HCT116 (cell line): Measurements from ENCODE around the gene MALL. TPM values are rescaled to one million over a fixed set of nuclear protein-coding genes. Genes with fewer than 3 reads are reported as not detected.

Experiments used
- ATAC-seq: fragments of 200-7000 bp; cut with Tn5 transposase; 2 replicates; pipeline ENCODE4 v1.9.1; 2020; ENCODE audit warnings: mild to moderate bottlenecking, moderate library complexity
- BruUV-seq: library from RNA; stranded (reverse); fragments of 400-500 nt; replicated peaks from 2 replicates; lab custom pipeline; 2021; lab: Mats Ljungman, UMichigan
- CTCF ChIA-PET: fragments of 300-600 bp; sonication (Branson Sonifier 250); formaldehyde crosslinking; loops from one replicate; lab custom pipeline; 2021; ENCODE audit warnings: antibody characterized with exemption; lab: Charles Lee
- POLR2A ChIA-PET: fragments of 300-600, 350-600 bp; sonication (Branson Sonifier 250); formaldehyde crosslinking; loops from one replicate; lab custom pipeline; 2021; ENCODE audit warnings: antibody characterized with exemption; lab: Charles Lee
- RAD21 ChIA-PET, 2 experiments: fragments of 300-600 bp; sonication (Branson Sonifier 250); formaldehyde crosslinking; loops; one replicate each; lab custom pipeline; 2023; ENCODE audit warnings: low total read pairs in 2 of 2; ENCODE audit not compliant: uncharacterized antibody in 2 of 2, unreplicated experiment in 2 of 2, low non-redundant PET in 1 of 2; lab: Charles Lee
- DNase-seq: peaks from one replicate; pipeline ENCODE4 v3.0.0-alpha.2; 2010; ENCODE audit warnings: low read depth, low spot score
- H2AFZ ChIP-seq: fragments of 200-600 bp; shearing (Covaris generic), sonication (generic); 2 replicates; pipeline ENCODE4 v1.6.1; 2017; ENCODE audit warnings: low read depth, mixed run types, mixed read lengths, antibody characterized with exemption, low read length; ENCODE audit not compliant: poor library complexity, severe bottlenecking
- H3K27ac ChIP-seq: 2 replicates; pipeline ENCODE4 v1.5.1; 2012; ENCODE audit warnings: low read depth, low read length
- H3K27me3 ChIP-seq: fragments of 200-600 bp; sonication (generic); 2 replicates; pipeline ENCODE4 v1.6.1; 2016; ENCODE audit warnings: mixed run types, low read length, mixed read lengths; ENCODE audit not compliant: insufficient read depth
- H3K36me3 ChIP-seq, 2 experiments: fragments of 200-500 bp in 1 of 2; fragments of 200-600 bp in 1 of 2; sonication (Bioruptor generic) in 1 of 2; sonication (generic) in 1 of 2; 2 replicates each; pipeline versions ENCODE4 v1.5.1 to v1.6.1; 2014 to 2016; ENCODE audit warnings: low read length in 2 of 2, inconsistent platforms in 1 of 2, mixed read lengths in 1 of 2, mixed run types in 1 of 2; ENCODE audit not compliant: insufficient read depth in 2 of 2, control insufficient read depth in 1 of 2
- H3K4me1 ChIP-seq, 2 experiments: fragments of 200-600 bp in 1 of 2; sonication (generic) in 1 of 2; 2 replicates each; pipeline versions ENCODE4 v1.5.1 to v1.6.1; 2012 to 2017; ENCODE audit warnings: low read length in 2 of 2, inconsistent platforms in 1 of 2, mild to moderate bottlenecking in 1 of 2, mixed read lengths in 1 of 2, mixed run types in 1 of 2, moderate library complexity in 1 of 2; ENCODE audit not compliant: insufficient read depth in 2 of 2, control insufficient read depth in 1 of 2
- H3K4me2 ChIP-seq: fragments of 200-600 bp; sonication (generic); 2 replicates; pipeline ENCODE4 v1.6.1; 2017; ENCODE audit warnings: mixed run types, low read length, mixed read lengths
- H3K4me3 ChIP-seq, 2 experiments: fragments of 200-600 bp in 1 of 2; sonication (generic) in 1 of 2; replicated peaks in 1 of 2; 2 replicates each; pipeline ENCODE4 v1.5.1; 2011 to 2016; ENCODE audit warnings: low read length in 2 of 2, control low read depth in 1 of 2, low read depth in 1 of 2, mild to moderate bottlenecking in 1 of 2, mixed read lengths in 1 of 2, mixed run types in 1 of 2
- H3K79me2 ChIP-seq: fragments of 200-600 bp; sonication (generic); 2 replicates; pipeline ENCODE4 v1.6.1; 2017; ENCODE audit warnings: mild to moderate bottlenecking, mixed run types, low read length, moderate library complexity, mixed read lengths; ENCODE audit not compliant: insufficient read depth
- H3K9ac ChIP-seq: fragments of 200-600 bp; sonication (generic); 2 replicates; pipeline ENCODE4 v1.6.1; 2016; ENCODE audit warnings: low read length, mixed read lengths
- H3K9me2 ChIP-seq: fragments of 200-600 bp; sonication (generic), shearing (Covaris generic); 2 replicates; pipeline ENCODE4 v1.6.1; 2017; ENCODE audit warnings: mixed run types, mild to moderate bottlenecking, moderate library complexity; ENCODE audit not compliant: insufficient read depth
- H3K9me3 ChIP-seq, 2 experiments: fragments of 200-500 bp in 1 of 2; fragments of 200-600 bp in 1 of 2; sonication (Bioruptor generic) in 1 of 2; sonication (generic) in 1 of 2; 2 replicates each; pipeline ENCODE4 v1.6.1; 2014 to 2017; ENCODE audit warnings: low read length in 2 of 2, mixed read lengths in 2 of 2, inconsistent platforms in 1 of 2, low read depth in 1 of 2, mild to moderate bottlenecking in 1 of 2, mixed run types in 1 of 2, moderate library complexity in 1 of 2; ENCODE audit not compliant: control insufficient read depth in 1 of 2, insufficient read depth in 1 of 2
- H4K20me1 ChIP-seq: fragments of 200-600 bp; sonication (generic), shearing (Covaris generic); 2 replicates; pipeline ENCODE4 v1.6.1; 2017; ENCODE audit warnings: mixed run types, mild to moderate bottlenecking, moderate library complexity; ENCODE audit not compliant: insufficient read depth
- EGR1 ChIP-seq: IDR thresholded peaks from 2 replicates; pipeline ENCODE4 v1.6.1; 2012; ENCODE audit warnings: low read depth
- POLR2A ChIP-seq: IDR thresholded peaks from 2 replicates; pipeline ENCODE4 v1.7.0; 2011; ENCODE audit warnings: borderline replicate concordance; ENCODE audit not compliant: insufficient read depth, insufficient read length; ENCODE audit errors: extremely low read depth
- POLR2AphosphoS5 ChIP-seq: IDR thresholded peaks from 2 replicates; pipeline ENCODE4 v1.6.1; 2011; ENCODE audit warnings: mild to moderate bottlenecking, low read depth, low read length, moderate library complexity
- SIN3A ChIP-seq: IDR thresholded peaks from 2 replicates; pipeline ENCODE4 v1.6.1; 2012; ENCODE audit warnings: low read depth
- SP1 ChIP-seq: IDR thresholded peaks from 2 replicates; pipeline ENCODE4 v1.6.1; 2012; ENCODE audit warnings: low read depth
- TCF7L2 ChIP-seq: IDR thresholded peaks from 2 replicates; pipeline ENCODE4 v1.7.0; 2011; ENCODE audit warnings: borderline replicate concordance, inconsistent platforms; ENCODE audit not compliant: insufficient read depth, insufficient read length; ENCODE audit errors: extremely low read depth
- YY1 ChIP-seq: IDR thresholded peaks from 2 replicates; pipeline ENCODE4 v1.6.1; 2011; ENCODE audit warnings: low read length, low read depth, moderate library complexity, mild to moderate bottlenecking; ENCODE audit not compliant: insufficient replicate concordance; ENCODE audit errors: extremely low read depth
- ZBTB33 ChIP-seq: IDR thresholded peaks from 2 replicates; pipeline ENCODE4 v1.6.1; 2011; ENCODE audit warnings: mild to moderate bottlenecking, low read length, moderate library complexity; ENCODE audit not compliant: insufficient replicate concordance; ENCODE audit errors: extremely low read depth
- intact Hi-C: fragments of 100-400 bp; cut with micrococcal nuclease; formaldehyde crosslinking; loops from 2 replicates; pipeline ENCODE4 v1.10.0; 2022
- total RNA-seq: library from RNA; stranded (reverse); gene quantifications from one replicate; pipeline ENCODE4 v1.2.1, GENCODE V29; 2021; ENCODE audit not compliant: unreplicated experiment

The MALL gene
- total RNA-seq, 1 experiment from 2014 or later: 223 TPM

DNA sequence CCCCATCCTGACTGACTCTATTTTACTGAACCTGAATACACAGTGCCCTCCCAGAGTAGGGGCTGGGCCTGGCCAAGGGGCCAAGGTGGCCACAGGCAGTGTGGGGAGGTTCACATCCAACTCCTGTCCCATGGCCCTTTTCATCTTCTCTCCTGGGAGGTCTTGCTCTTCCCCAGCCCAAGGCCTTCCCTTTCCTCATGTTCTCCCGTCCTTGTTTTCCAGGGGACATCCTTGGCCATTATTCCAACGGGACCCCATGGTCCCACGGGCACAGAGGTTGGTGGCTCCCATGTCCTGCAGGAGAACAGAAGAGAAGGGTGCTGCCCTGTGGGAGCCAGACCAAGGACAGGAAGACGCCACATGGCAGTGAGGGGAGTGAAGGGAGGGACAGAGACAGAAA lies 10.4 kb downstream of the MALL start:
- Histone ChIP-seq H3K9me3 (no peaks in the 10 kb centered on the region), H3K4me3 (peak overlapping the region; percentile 4 to 9; a peak in 2 of 4 replicates)
- POLR2A ChIA-PET: interaction anchor here (2.6 kb wide), 1 partner anchor 11 kb away, joined by 37 read pairs; the partner anchor contains the start of gene MALL

More for the DNA sequence above, 10.4 kb downstream of the MALL start:
- peak overlapping the region; percentile 78 for H3K9ac ChIP-seq
- intact Hi-C loops: no loop called here
- RAD21 ChIA-PET: interaction anchor here in 1 of 2 experiments (1.4 kb wide), 1 partner anchor 9 kb away, joined by 4 read pairs; no protein-coding TSS in a partner anchor
- no peak overlapping the region for H2AFZ ChIP-seq
- TF ChIP-seq TCF7L2 (no peak), EGR1 (no peak), YY1 (no peak), POLR2AphosphoS5 (no peak), SIN3A (no peak), SP1 (no peak), ZBTB33 (no peak), POLR2A (no peak)
- TF ChIP-seq, all 23 proteins: peak for 0
- peak overlapping the region; percentile 65 for H3K4me2 ChIP-seq
- H3K4me1 ChIP-seq: peaks cover 95 to 100% of the 10 kb centered on the region in 2 experiments
- no peaks in the 10 kb centered on the region for H3K27me3 ChIP-seq
- DNase-seq (no peak), ATAC-seq (no peak)
- H3K27ac ChIP-seq: peak overlapping the region; percentile 100
- peaks cover 0 to 17% of the 10 kb centered on the region in 2 experiments; a peak in 2 of 4 replicates for H3K36me3 ChIP-seq
- H4K20me1 ChIP-seq: no peaks in the 10 kb centered on the region
- H3K79me2 ChIP-seq: peaks cover 95% of the 10 kb centered on the region
- no peaks in the 10 kb centered on the region for H3K9me2 ChIP-seq
- CTCF ChIA-PET: interaction anchor here (2.5 kb wide), 1 partner anchor 11 kb away, joined by 41 read pairs; the partner anchor contains the start of gene MALL
- BruUV-seq: no TSS peak
